Activated T-helper 17 cell treated with anti-CD3 and anti-CD28 coated beads, Interleukin-2, amount 50 U/mL, for 72 hours (primary cell): ENCODE measurements around the gene N4BP2L2. TPM values are rescaled to one million over a fixed set of nuclear protein-coding genes. Genes with fewer than 3 reads are reported as not detected.

Source experiments
- ATAC-seq: fragments of 150-1000 bp; cut with Tn5 transposase; replicated peaks from 2 replicates; pipeline ENCODE4 v1.10.0; 2021; ENCODE audit warnings: mild to moderate bottlenecking, moderate library complexity
- H3K27ac Mint-ChIP-seq: one replicate; pipeline ENCODE4 v1.8.0; 2022; ENCODE audit warnings: mixed read lengths
- H3K27me3 Mint-ChIP-seq: one replicate; pipeline ENCODE4 v1.8.0; 2022; ENCODE audit warnings: mixed read lengths
- H3K36me3 Mint-ChIP-seq: one replicate; pipeline ENCODE4 v1.8.0; 2022; ENCODE audit warnings: low read depth, mild to moderate bottlenecking, mixed read lengths
- H3K4me1 Mint-ChIP-seq: one replicate; pipeline ENCODE4 v1.8.0; 2022; ENCODE audit warnings: mixed read lengths
- H3K4me3 Mint-ChIP-seq: one replicate; pipeline ENCODE4 v1.8.0; 2022; ENCODE audit warnings: mild to moderate bottlenecking, mixed read lengths
- H3K9me3 Mint-ChIP-seq: one replicate; pipeline ENCODE4 v1.8.0; 2022; ENCODE audit warnings: mixed read lengths
- total RNA-seq, 2 donors: library from RNA; stranded (reverse); gene quantifications; one replicate each; pipeline ENCODE4 v1.2.3, GENCODE V29; 2022

Gene N4BP2L2
- total RNA-seq, 2 donors from 2014 or later: 97.0 to 126 TPM

- Mint-ChIP-seq H3K27me3 (no peaks in the 10 kb centered on the region), H3K9me3 (no peaks in the 10 kb centered on the region), H3K27ac (peak overlapping the region; percentile 55), H3K4me3 (no peak overlapping the region), H3K4me1 (peaks cover 6% of the 10 kb centered on the region), H3K36me3 (peaks cover 39% of the 10 kb centered on the region)
- ATAC-seq: no peak
These were observed 108.4 kb downstream of the N4BP2L2 start for GRCh38 chr13:32430018-32430747.

- Mint-ChIP-seq H3K27me3 (no peaks in the 10 kb centered on the region), H3K4me3 (peak overlapping the region; percentile 96), H3K27ac (peak overlapping the region; percentile 98), H3K36me3 (peaks cover 43% of the 10 kb centered on the region), H3K9me3 (no peaks in the 10 kb centered on the region), H3K4me1 (peaks cover 9% of the 10 kb centered on the region)
- ATAC-seq: no peak
These were observed 109.1 kb downstream of the N4BP2L2 start for GRCh38 chr13:32429433-32429909.

- Mint-ChIP-seq H3K4me3 (peak overlapping the region; percentile 96), H3K27me3 (no peaks in the 10 kb centered on the region), H3K36me3 (peaks cover 50% of the 10 kb centered on the region), H3K4me1 (peaks cover 15% of the 10 kb centered on the region), H3K27ac (peak overlapping the region; percentile 98), H3K9me3 (no peaks in the 10 kb centered on the region)
- peak; percentile 40 for ATAC-seq
These were observed 109.8 kb downstream of the N4BP2L2 start for GRCh38 chr13:32428581-32429432.

GRCh38 chr13:32427852-32428580, 110.6 kb downstream of the N4BP2L2 start, which contains the start of gene N4BP2L1:
TSS of gene N4BP2L1 (minus strand) at chr13:32428130. CDS start at chr13:32428082, 48 bp downstream.
- peak; percentile 83 for ATAC-seq
- H3K9me3 Mint-ChIP-seq: no peaks in the 10 kb centered on the region
- peaks cover 56% of the 10 kb centered on the region for H3K36me3 Mint-ChIP-seq
- peak within 1 kb of the TSS; percentile 98 for H3K27ac Mint-ChIP-seq
- H3K4me1 Mint-ChIP-seq: peaks cover 20% of the 10 kb centered on the region
- H3K27me3 Mint-ChIP-seq: no peaks in the 10 kb centered on the region
- peak within 1 kb of the TSS; percentile 96 for H3K4me3 Mint-ChIP-seq

- Mint-ChIP-seq H3K27me3 (no peaks in the 10 kb centered on the region), H3K27ac (peak overlapping the region; percentile 98), H3K4me3 (peak overlapping the region; percentile 96), H3K4me1 (peaks cover 24% of the 10 kb centered on the region), H3K36me3 (peaks cover 56% of the 10 kb centered on the region), H3K9me3 (no peaks in the 10 kb centered on the region)
- ATAC-seq: peak; percentile 15
These were observed 111.4 kb downstream of the N4BP2L2 start for GRCh38 chr13:32426990-32427851.

- Mint-ChIP-seq H3K4me1 (peaks cover 25% of the 10 kb centered on the region), H3K36me3 (peaks cover 64% of the 10 kb centered on the region), H3K4me3 (peak overlapping the region; percentile 89), H3K27me3 (no peaks in the 10 kb centered on the region), H3K9me3 (no peaks in the 10 kb centered on the region), H3K27ac (peak overlapping the region; percentile 93)
- peak; percentile 56 for ATAC-seq
These were observed 112.2 kb downstream of the N4BP2L2 start for GRCh38 chr13:32426191-32426989.

- Mint-ChIP-seq H3K9me3 (no peaks in the 10 kb centered on the region), H3K4me1 (peaks cover 25% of the 10 kb centered on the region), H3K27me3 (no peaks in the 10 kb centered on the region), H3K27ac (peak overlapping the region; percentile 86), H3K4me3 (peak overlapping the region; percentile 89), H3K36me3 (peaks cover 76% of the 10 kb centered on the region)
- ATAC-seq: no peak
These were observed 113.4 kb downstream of the N4BP2L2 start for GRCh38 chr13:32425158-32425557.

- no peaks in the 10 kb centered on the region for H3K9me3 Mint-ChIP-seq
- peaks cover 88% of the 10 kb centered on the region for H3K36me3 Mint-ChIP-seq
- H3K27me3 Mint-ChIP-seq: no peaks in the 10 kb centered on the region
- no peak overlapping the region for H3K27ac Mint-ChIP-seq
- ATAC-seq: no peak
- H3K4me3 Mint-ChIP-seq: peak overlapping the region; percentile 15
- peaks cover 25% of the 10 kb centered on the region for H3K4me1 Mint-ChIP-seq
These were observed 115.0 kb downstream of the N4BP2L2 start for GRCh38 chr13:32423592-32423991.

GRCh38 chr13:32419862-32420261, 118.7 kb downstream of the N4BP2L2 start:
- Mint-ChIP-seq H3K9me3 (no peaks in the 10 kb centered on the region), H3K36me3 (peaks cover 69% of the 10 kb centered on the region), H3K27me3 (no peaks in the 10 kb centered on the region), H3K4me1 (peaks cover 17% of the 10 kb centered on the region), H3K4me3 (no peak overlapping the region), H3K27ac (no peak overlapping the region)
- no peak for ATAC-seq

- Mint-ChIP-seq H3K4me3 (no peak overlapping the region), H3K27ac (peak overlapping the region; percentile 25), H3K36me3 (peaks cover 53% of the 10 kb centered on the region), H3K4me1 (peaks cover 5% of the 10 kb centered on the region), H3K9me3 (no peaks in the 10 kb centered on the region), H3K27me3 (no peaks in the 10 kb centered on the region)
- ATAC-seq: no peak
These were observed 120.6 kb downstream of the N4BP2L2 start for GRCh38 chr13:32417995-32418394.

- H3K27me3 Mint-ChIP-seq: no peaks in the 10 kb centered on the region
- H3K9me3 Mint-ChIP-seq: no peaks in the 10 kb centered on the region
- no peak overlapping the region for H3K4me3 Mint-ChIP-seq
- H3K4me1 Mint-ChIP-seq: peaks cover 1% of the 10 kb centered on the region
- peak; percentile 59 for ATAC-seq
- peaks cover 41% of the 10 kb centered on the region for H3K36me3 Mint-ChIP-seq
- no peak overlapping the region for H3K27ac Mint-ChIP-seq
These were observed 123.6 kb downstream of the N4BP2L2 start for GRCh38 chr13:32415019-32415418.

- H3K9me3 Mint-ChIP-seq: no peaks in the 10 kb centered on the region
- H3K27me3 Mint-ChIP-seq: no peaks in the 10 kb centered on the region
- H3K27ac Mint-ChIP-seq: no peak overlapping the region
- peaks cover 41% of the 10 kb centered on the region for H3K36me3 Mint-ChIP-seq
- H3K4me3 Mint-ChIP-seq: no peak overlapping the region
- ATAC-seq: no peak
- H3K4me1 Mint-ChIP-seq: peaks cover 6% of the 10 kb centered on the region
These were observed 124.0 kb downstream of the N4BP2L2 start for GRCh38 chr13:32414580-32414979.

GRCh38 chr13:32413284-32413683, 125.3 kb downstream of the N4BP2L2 start:
- Mint-ChIP-seq H3K9me3 (no peaks in the 10 kb centered on the region), H3K4me3 (no peak overlapping the region), H3K4me1 (peaks cover 16% of the 10 kb centered on the region), H3K36me3 (peaks cover 38% of the 10 kb centered on the region), H3K27me3 (no peaks in the 10 kb centered on the region), H3K27ac (no peak overlapping the region)
- ATAC-seq: no peak
